ENCODE data around the gene CEP135. TPM values are rescaled to one million over a fixed set of nuclear protein-coding genes. Genes with fewer than 3 reads are reported as not detected.

CEP135 gene, protein sequence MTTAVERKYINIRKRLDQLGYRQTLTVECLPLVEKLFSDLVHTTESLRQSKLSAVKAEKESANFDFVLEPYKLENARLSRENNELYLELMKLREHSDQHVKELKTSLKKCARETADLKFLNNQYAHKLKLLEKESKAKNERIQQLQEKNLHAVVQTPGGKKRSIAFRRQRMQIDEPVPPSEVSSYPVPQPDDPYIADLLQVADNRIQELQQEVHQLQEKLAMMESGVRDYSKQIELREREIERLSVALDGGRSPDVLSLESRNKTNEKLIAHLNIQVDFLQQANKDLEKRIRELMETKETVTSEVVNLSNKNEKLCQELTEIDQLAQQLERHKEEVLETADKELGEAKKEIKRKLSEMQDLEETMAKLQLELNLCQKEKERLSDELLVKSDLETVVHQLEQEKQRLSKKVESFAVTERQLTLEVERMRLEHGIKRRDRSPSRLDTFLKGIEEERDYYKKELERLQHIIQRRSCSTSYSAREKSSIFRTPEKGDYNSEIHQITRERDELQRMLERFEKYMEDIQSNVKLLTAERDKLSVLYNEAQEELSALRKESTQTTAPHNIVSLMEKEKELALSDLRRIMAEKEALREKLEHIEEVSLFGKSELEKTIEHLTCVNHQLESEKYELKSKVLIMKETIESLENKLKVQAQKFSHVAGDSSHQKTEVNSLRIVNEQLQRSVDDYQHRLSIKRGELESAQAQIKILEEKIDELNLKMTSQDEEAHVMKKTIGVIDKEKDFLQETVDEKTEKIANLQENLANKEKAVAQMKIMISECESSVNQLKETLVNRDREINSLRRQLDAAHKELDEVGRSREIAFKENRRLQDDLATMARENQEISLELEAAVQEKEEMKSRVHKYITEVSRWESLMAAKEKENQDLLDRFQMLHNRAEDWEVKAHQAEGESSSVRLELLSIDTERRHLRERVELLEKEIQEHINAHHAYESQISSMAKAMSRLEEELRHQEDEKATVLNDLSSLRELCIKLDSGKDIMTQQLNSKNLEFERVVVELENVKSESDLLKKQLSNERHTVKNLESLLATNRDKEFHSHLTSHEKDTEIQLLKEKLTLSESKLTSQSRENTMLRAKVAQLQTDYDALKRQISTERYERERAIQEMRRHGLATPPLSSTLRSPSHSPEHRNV
- 1.6 and 2.4 TPM in 2 replicates for polyA plus RNA-seq (2012; rRNA removed)
- polyA plus RNA-seq (2012; cell fraction: cytosol; rRNA removed): 2.2 and 2.8 TPM in 2 replicates
- 2.4 and 4.6 TPM in 2 replicates for polyA plus RNA-seq (2012; cell fraction: nucleus; rRNA removed)

DNA sequence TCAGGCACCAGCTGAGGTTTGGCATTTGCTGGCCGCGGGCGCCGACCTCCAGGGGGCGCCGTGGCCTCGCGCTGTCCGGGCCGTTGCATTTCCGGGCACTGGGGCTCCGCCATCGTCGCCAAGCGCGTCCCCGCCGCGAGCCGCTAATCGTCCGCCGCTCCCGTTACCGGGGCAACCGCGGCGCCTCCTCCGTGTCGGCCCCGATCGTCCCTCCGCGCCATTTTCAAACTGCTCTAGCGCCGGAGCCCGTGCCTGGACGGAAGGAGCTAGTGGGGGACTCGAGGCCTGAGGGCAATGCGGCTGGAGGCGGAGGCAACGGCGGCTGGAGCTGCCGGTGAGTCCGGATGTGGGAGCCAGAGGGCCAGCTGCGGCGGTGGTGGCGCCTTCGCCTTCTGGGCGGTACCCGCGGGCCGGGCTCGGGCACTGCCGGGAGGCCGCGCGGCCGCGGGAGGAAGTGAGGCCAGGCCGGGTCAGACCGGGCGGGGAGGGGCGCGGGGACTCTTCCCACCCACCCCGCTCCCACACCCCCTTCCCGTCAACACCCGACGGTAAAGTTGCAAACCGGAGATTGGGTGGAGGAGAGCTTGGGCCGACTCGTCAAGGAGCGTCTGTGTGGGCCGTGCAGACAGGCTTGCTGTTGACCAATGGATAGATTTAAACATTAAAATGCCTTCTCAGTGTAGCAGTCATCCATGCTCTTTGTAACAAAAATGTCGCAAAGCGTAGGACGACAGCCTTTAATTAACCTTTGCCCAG, at the start of gene CEP135:
TSS of gene CEP135 (plus strand) at position 220 of the 756 bp plus-strand sequence. CDS start 3,186 bp downstream, outside the sequence.
- Histone ChIP-seq H2AFZ (ENCODE audit: low read depth) (peak within 1 kb of the TSS; percentile 84), H3K27ac (ENCODE audit: low read depth in 2 of 2, low read length in 1 of 2) (peak within 1 kb of the TSS; percentile 98 to 99), H3K4me3 (ENCODE audit: low read depth in 2 of 2, low read length in 1 of 2) (peak within 1 kb of the TSS; percentile 65 to 79), H3K4me1 (ENCODE audit: control insufficient read depth in 1 of 2, insufficient read depth in 2 of 2, low read depth in 1 of 2, low read length in 1 of 2) (peaks cover 0 to 7% of the 10 kb centered on the region in 2 experiments; a peak in 3 of 4 replicates), H3K27me3 (ENCODE audit: insufficient read depth) (no peaks in the 10 kb centered on the region), H4K20me1 (ENCODE audit: insufficient read depth) (no peaks in the 10 kb centered on the region), H3K9me2 (no peaks in the 10 kb centered on the region), H3K9ac (peak within 1 kb of the TSS; percentile 93), H3F3A (replicated peaks; ENCODE audit: insufficient read depth) (peaks cover 32% of the 10 kb centered on the region), H3K79me2 (ENCODE audit: insufficient read depth) (peaks cover 52% of the 10 kb centered on the region), H3K36me3 (replicated peaks in 1 of 2; ENCODE audit: control insufficient read depth in 1 of 2, insufficient read depth in 2 of 2, low read length in 1 of 2) (peaks cover 13 to 15% of the 10 kb centered on the region in 2 experiments), H3K9me3 (no peaks in the 10 kb centered on the region), H3K4me2 (peak within 1 kb of the TSS; percentile 82)
- WGBS (ENCODE audit: low lambda C conversion rate): 0% methylated on average over 17 of the region's 77 CpGs
- peak; percentile 96 for DNase-seq
- POLR2A ChIA-PET: interaction anchor here (0.6 to 1.8 kb wide), 10 partner anchors 40 to 487 kb away, joined by 3 to 11 read pairs (median 6); partner anchors contain the start of genes AASDH, PAICS and PPAT
- CTCF ChIA-PET: interaction anchor here (0.5 to 3.0 kb wide), 85 partner anchors 9 to 923 kb away, joined by 3 to 61 read pairs (median 4); partner anchors contain the start of genes AASDH, PAICS, PPAT and SRD5A3
- TF ChIP-seq ELF1 (IDR thresholded peaks at IDR 0.05) (peak; percentile 80), USF2 (IDR thresholded peaks at IDR 0.05; ENCODE audit: borderline replicate concordance, low read depth, low read length) (no peak), FOSL2 (IDR thresholded peaks at IDR 0.05; ENCODE audit: borderline replicate concordance, low read depth) (no peak), SMC3 (IDR thresholded peaks at IDR 0.05; ENCODE audit: low read depth, low read length) (peak; percentile 76), NRF1 (IDR thresholded peaks at IDR 0.05; ENCODE audit: low read depth, low read length) (0 out of 2 replicates have a peak, but pooled peaks have one; percentile 1), GABPA (IDR thresholded peaks at IDR 0.05; ENCODE audit: low read depth) (peak; percentile 54), YY1 (IDR thresholded peaks at IDR 0.05; ENCODE audit: low read depth) (peak; percentile 75), RCOR1 (IDR thresholded peaks at IDR 0.05; ENCODE audit: low read length) (no peak), RAD21 (IDR thresholded peaks at IDR 0.05; ENCODE audit: low read length) (peak; percentile 80), MXI1 (IDR thresholded peaks at IDR 0.05; ENCODE audit: low read depth, low read length) (peak; percentile 97), NFIC (IDR thresholded peaks at IDR 0.05; ENCODE audit: borderline replicate concordance) (peak; percentile 8; the same call in 1 of the 2 replicates), JUND (IDR thresholded peaks at IDR 0.05) (no peak), USF1 (IDR thresholded peaks at IDR 0.05; ENCODE audit: borderline replicate concordance, low read depth) (no peak)
- TF ChIP-seq, protein P1, sequence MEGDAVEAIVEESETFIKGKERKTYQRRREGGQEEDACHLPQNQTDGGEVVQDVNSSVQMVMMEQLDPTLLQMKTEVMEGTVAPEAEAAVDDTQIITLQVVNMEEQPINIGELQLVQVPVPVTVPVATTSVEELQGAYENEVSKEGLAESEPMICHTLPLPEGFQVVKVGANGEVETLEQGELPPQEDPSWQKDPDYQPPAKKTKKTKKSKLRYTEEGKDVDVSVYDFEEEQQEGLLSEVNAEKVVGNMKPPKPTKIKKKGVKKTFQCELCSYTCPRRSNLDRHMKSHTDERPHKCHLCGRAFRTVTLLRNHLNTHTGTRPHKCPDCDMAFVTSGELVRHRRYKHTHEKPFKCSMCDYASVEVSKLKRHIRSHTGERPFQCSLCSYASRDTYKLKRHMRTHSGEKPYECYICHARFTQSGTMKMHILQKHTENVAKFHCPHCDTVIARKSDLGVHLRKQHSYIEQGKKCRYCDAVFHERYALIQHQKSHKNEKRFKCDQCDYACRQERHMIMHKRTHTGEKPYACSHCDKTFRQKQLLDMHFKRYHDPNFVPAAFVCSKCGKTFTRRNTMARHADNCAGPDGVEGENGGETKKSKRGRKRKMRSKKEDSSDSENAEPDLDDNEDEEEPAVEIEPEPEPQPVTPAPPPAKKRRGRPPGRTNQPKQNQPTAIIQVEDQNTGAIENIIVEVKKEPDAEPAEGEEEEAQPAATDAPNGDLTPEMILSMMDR (IDR thresholded peaks at IDR 0.05): peak; percentile 92
- TF ChIP-seq, protein P2, sequence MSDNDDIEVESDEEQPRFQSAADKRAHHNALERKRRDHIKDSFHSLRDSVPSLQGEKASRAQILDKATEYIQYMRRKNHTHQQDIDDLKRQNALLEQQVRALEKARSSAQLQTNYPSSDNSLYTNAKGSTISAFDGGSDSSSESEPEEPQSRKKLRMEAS (IDR thresholded peaks at IDR 0.05; ENCODE audit: low read depth): peak; percentile 81; the same call in 1 of the 2 replicates
- TF ChIP-seq, protein P3, sequence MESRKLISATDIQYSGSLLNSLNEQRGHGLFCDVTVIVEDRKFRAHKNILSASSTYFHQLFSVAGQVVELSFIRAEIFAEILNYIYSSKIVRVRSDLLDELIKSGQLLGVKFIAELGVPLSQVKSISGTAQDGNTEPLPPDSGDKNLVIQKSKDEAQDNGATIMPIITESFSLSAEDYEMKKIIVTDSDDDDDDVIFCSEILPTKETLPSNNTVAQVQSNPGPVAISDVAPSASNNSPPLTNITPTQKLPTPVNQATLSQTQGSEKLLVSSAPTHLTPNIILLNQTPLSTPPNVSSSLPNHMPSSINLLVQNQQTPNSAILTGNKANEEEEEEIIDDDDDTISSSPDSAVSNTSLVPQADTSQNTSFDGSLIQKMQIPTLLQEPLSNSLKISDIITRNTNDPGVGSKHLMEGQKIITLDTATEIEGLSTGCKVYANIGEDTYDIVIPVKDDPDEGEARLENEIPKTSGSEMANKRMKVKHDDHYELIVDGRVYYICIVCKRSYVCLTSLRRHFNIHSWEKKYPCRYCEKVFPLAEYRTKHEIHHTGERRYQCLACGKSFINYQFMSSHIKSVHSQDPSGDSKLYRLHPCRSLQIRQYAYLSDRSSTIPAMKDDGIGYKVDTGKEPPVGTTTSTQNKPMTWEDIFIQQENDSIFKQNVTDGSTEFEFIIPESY (IDR thresholded peaks at IDR 0.05; ENCODE audit: borderline replicate concordance, low read depth): no peak
- TF ChIP-seq, protein P4, sequence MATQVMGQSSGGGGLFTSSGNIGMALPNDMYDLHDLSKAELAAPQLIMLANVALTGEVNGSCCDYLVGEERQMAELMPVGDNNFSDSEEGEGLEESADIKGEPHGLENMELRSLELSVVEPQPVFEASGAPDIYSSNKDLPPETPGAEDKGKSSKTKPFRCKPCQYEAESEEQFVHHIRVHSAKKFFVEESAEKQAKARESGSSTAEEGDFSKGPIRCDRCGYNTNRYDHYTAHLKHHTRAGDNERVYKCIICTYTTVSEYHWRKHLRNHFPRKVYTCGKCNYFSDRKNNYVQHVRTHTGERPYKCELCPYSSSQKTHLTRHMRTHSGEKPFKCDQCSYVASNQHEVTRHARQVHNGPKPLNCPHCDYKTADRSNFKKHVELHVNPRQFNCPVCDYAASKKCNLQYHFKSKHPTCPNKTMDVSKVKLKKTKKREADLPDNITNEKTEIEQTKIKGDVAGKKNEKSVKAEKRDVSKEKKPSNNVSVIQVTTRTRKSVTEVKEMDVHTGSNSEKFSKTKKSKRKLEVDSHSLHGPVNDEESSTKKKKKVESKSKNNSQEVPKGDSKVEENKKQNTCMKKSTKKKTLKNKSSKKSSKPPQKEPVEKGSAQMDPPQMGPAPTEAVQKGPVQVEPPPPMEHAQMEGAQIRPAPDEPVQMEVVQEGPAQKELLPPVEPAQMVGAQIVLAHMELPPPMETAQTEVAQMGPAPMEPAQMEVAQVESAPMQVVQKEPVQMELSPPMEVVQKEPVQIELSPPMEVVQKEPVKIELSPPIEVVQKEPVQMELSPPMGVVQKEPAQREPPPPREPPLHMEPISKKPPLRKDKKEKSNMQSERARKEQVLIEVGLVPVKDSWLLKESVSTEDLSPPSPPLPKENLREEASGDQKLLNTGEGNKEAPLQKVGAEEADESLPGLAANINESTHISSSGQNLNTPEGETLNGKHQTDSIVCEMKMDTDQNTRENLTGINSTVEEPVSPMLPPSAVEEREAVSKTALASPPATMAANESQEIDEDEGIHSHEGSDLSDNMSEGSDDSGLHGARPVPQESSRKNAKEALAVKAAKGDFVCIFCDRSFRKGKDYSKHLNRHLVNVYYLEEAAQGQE (IDR thresholded peaks at IDR 0.05; ENCODE audit: low read depth, low read length): no peak

Measured in SK-N-SH (cell line).